ENCODE measurements around the gene S100A4.

- TF ChIP-seq CTCF (conservative IDR thresholded peaks at IDR 0.05 in 1 of 2, IDR thresholded peaks at IDR 0.05 in 1 of 2; ENCODE audit: extremely low read depth in 1 of 2, insufficient read depth in 1 of 2, low read depth in 1 of 2, low read length in 2 of 2) (no peak), EZH2 (IDR thresholded peaks at IDR 0.05; ENCODE audit: borderline replicate concordance, low read length) (no peak)
These were observed 29.9 kb downstream of the S100A4 start for GRCh38 chr1:153515504-153516394.
